Islet of Langerhans (tissue), 1 donor: ENCODE data around the gene SKAP2.

Experiments used
- FAIRE-seq: peaks from one replicate; lab custom pipeline; 2011; peaks lifted over from hg19 to GRCh38; lab: Jason Lieb, UNC

SKAP2 gene

GRCh38 chr7:26864309-26865093 lies at the start of gene SKAP2:
SKAP2 (minus strand) TSS chr7:26864590; CDS start chr7:26864429, 161 bp downstream.
- FAIRE-seq, result peak; percentile 93

- no peak for FAIRE-seq
Measured at GRCh38 chr7:26912933-26913536, 48.6 kb upstream of the SKAP2 start.

GRCh38 chr7:26912338-26912737 lies 47.9 kb upstream of the SKAP2 start:
- FAIRE-seq, result no peak

GRCh38 chr7:26910221-26910620 lies 45.8 kb upstream of the SKAP2 start:
- no peak for FAIRE-seq

GRCh38 chr7:26900251-26900650 lies 35.9 kb upstream of the SKAP2 start:
- FAIRE-seq, result no peak

- no peak for FAIRE-seq
Measured at GRCh38 chr7:26899519-26899918, 35.1 kb upstream of the SKAP2 start.

GRCh38 chr7:26898891-26899290 lies 34.5 kb upstream of the SKAP2 start:
- no peak for FAIRE-seq

- FAIRE-seq, result no peak
Measured at GRCh38 chr7:26897928-26898327, 33.5 kb upstream of the SKAP2 start.

GRCh38 chr7:26891400-26892350 lies 27.3 kb upstream of the SKAP2 start:
- FAIRE-seq, result no peak

GRCh38 chr7:26880852-26881251 lies 16.5 kb upstream of the SKAP2 start:
- FAIRE-seq, result no peak

GRCh38 chr7:26879671-26880070 lies 15.3 kb upstream of the SKAP2 start:
- no peak for FAIRE-seq

- no peak for FAIRE-seq
Measured at GRCh38 chr7:26868841-26869495, 4.6 kb upstream of the SKAP2 start.

- FAIRE-seq, result no peak
Measured at GRCh38 chr7:26865094-26865388, 651 bp upstream of the SKAP2 start.

GRCh38 chr7:26863518-26864308 lies 677 bp downstream of the SKAP2 start:
- FAIRE-seq, result no peak

- no peak for FAIRE-seq
Measured at GRCh38 chr7:26862834-26863233, 1.6 kb downstream of the SKAP2 start.

- FAIRE-seq, result no peak
Measured at GRCh38 chr7:26861050-26861449, 3.3 kb downstream of the SKAP2 start.

- no peak for FAIRE-seq
Measured at GRCh38 chr7:26860361-26860760, 4.0 kb downstream of the SKAP2 start.

- FAIRE-seq, result no peak
Measured at GRCh38 chr7:26859720-26860119, 4.7 kb downstream of the SKAP2 start.

- FAIRE-seq, result no peak
Measured at GRCh38 chr7:26858735-26859134, 5.7 kb downstream of the SKAP2 start.

GRCh38 chr7:26858241-26858715 lies 6.1 kb downstream of the SKAP2 start:
- no peak for FAIRE-seq

GRCh38 chr7:26857506-26858240 lies 6.7 kb downstream of the SKAP2 start:
- FAIRE-seq, result no peak
